ENCODE measurements around the gene FAM163B. TPM values are rescaled to one million over a fixed set of nuclear protein-coding genes. Genes with fewer than 3 reads are reported as not detected.

FAM163B gene
- total RNA-seq, 1 donor from 2014 or later, result not detected

GRCh38 chr9:133641861-133642595, 32.8 kb upstream of the FAM163B start:
- Mint-ChIP-seq H3K27ac (ENCODE audit: unreplicated experiment) (no peak overlapping the region), H3K27me3 (ENCODE audit: low read depth) (peaks cover 14% of the 10 kb centered on the region), H3K9me3 (no peaks in the 10 kb centered on the region), H3K4me3 (no peak overlapping the region), H3K4me1 (peaks cover 5% of the 10 kb centered on the region), H3K36me3 (ENCODE audit: low read depth) (no peaks in the 10 kb centered on the region)
- DNase-seq (ENCODE audit: low read depth, low spot score), result no peak
- no peak for TF ChIP-seq CTCF (conservative IDR thresholded peaks at IDR 0.05)

- H3K27me3 Mint-ChIP-seq (ENCODE audit: low read depth), result peaks cover 18% of the 10 kb centered on the region
- no peaks in the 10 kb centered on the region for H3K9me3 Mint-ChIP-seq
- TF ChIP-seq CTCF (conservative IDR thresholded peaks at IDR 0.05), result no peak
Observed at GRCh38 chr9:133641396-133641655, 32.1 kb upstream of the FAM163B start.

GRCh38 chr9:133640580-133641395, 31.6 kb upstream of the FAM163B start:
- Mint-ChIP-seq H3K4me1 (peaks cover 6% of the 10 kb centered on the region), H3K27ac (ENCODE audit: unreplicated experiment) (no peak overlapping the region), H3K9me3 (no peaks in the 10 kb centered on the region), H3K36me3 (ENCODE audit: low read depth) (no peaks in the 10 kb centered on the region), H3K4me3 (no peak overlapping the region), H3K27me3 (ENCODE audit: low read depth) (peaks cover 21% of the 10 kb centered on the region)
- DNase-seq (ENCODE audit: low read depth, low spot score), result no peak
- TF ChIP-seq CTCF (conservative IDR thresholded peaks at IDR 0.05), result no peak

More at GRCh38 chr9:133641396-133641655, 32.1 kb upstream of the FAM163B start:
- DNase-seq (ENCODE audit: low read depth, low spot score), result no peak
- peaks cover 5% of the 10 kb centered on the region for H3K4me1 Mint-ChIP-seq
- H3K27ac Mint-ChIP-seq (ENCODE audit: unreplicated experiment), result no peak overlapping the region
- H3K4me3 Mint-ChIP-seq, result no peak overlapping the region
- H3K36me3 Mint-ChIP-seq (ENCODE audit: low read depth), result no peaks in the 10 kb centered on the region

GRCh38 chr9:133640160-133640559, 31.0 kb upstream of the FAM163B start:
- Mint-ChIP-seq H3K27me3 (ENCODE audit: low read depth) (peaks cover 25% of the 10 kb centered on the region), H3K4me1 (peaks cover 10% of the 10 kb centered on the region), H3K9me3 (no peaks in the 10 kb centered on the region), H3K4me3 (no peak overlapping the region), H3K36me3 (ENCODE audit: low read depth) (no peaks in the 10 kb centered on the region), H3K27ac (ENCODE audit: unreplicated experiment) (no peak overlapping the region)
- DNase-seq (ENCODE audit: low read depth, low spot score), result no peak
- TF ChIP-seq CTCF (conservative IDR thresholded peaks at IDR 0.05), result no peak

- H3K4me3 Mint-ChIP-seq, result no peak overlapping the region
- TF ChIP-seq CTCF (conservative IDR thresholded peaks at IDR 0.05), result no peak
- H3K27me3 Mint-ChIP-seq (ENCODE audit: low read depth), result peaks cover 29% of the 10 kb centered on the region
- H3K9me3 Mint-ChIP-seq, result no peaks in the 10 kb centered on the region
- no peak overlapping the region for H3K27ac Mint-ChIP-seq (ENCODE audit: unreplicated experiment)
- no peaks in the 10 kb centered on the region for H3K36me3 Mint-ChIP-seq (ENCODE audit: low read depth)
- DNase-seq (ENCODE audit: low read depth, low spot score), result no peak
- peaks cover 16% of the 10 kb centered on the region for H3K4me1 Mint-ChIP-seq
Observed at GRCh38 chr9:133639613-133640012, 30.4 kb upstream of the FAM163B start.

All from neural crest cell (in vitro differentiated cells).